ENCODE measurements around the gene TDRD9. TPM values are rescaled to one million over a fixed set of nuclear protein-coding genes. Genes with fewer than 3 reads are reported as not detected.

TDRD9 gene
- total RNA-seq (2012; rRNA removed), result under 0.01 and 0.18 TPM in 2 replicates
- polyA plus RNA-seq (2012; rRNA removed), result 0.07 and 0.09 TPM in 2 replicates
- polyA plus RNA-seq (2012; cell fraction: cytosol; rRNA removed), result 0.02 and 0.51 TPM in 2 replicates
- 0.10 and 0.30 TPM in 2 replicates for polyA plus RNA-seq (2012; cell fraction: nucleus; rRNA removed; ENCODE audit: low replicate concordance)
- percentile 8 among the genes with signal in this experiment for Bru-seq, nascent RNA
- percentile 6 among the genes with signal in this experiment for BruChase-seq, experiment 1, labeled RNA remaining after a 6-hour chase
- percentile 6 among the genes with signal in this experiment for BruChase-seq, experiment 2, labeled RNA remaining after a 2-hour chase
- long read RNA-seq, result 0 reads

- ChIA-PET POLR2A (ENCODE audit: unreplicated experiment) (no interaction called here), CTCF (no interaction called here)
- no peak within 1 kb of the TSS for H3K27ac ChIP-seq (ENCODE audit: insufficient read depth, low read length)
- H4K20me1 ChIP-seq (ENCODE audit: insufficient read depth, low read length), result no peaks in the 10 kb centered on the region
- H2AFZ ChIP-seq (replicated peaks; ENCODE audit: low read length, poor library complexity), result peak within 1 kb of the TSS; percentile 21
- no peak within 1 kb of the TSS for H3K4me3 ChIP-seq (ENCODE audit: insufficient read depth, low read depth, low read length)
- peaks cover 12% of the 10 kb centered on the region for H3K27me3 ChIP-seq (ENCODE audit: control insufficient read depth, insufficient read depth, low read length)
- 62% methylated on average over 65 of the region's 97 CpGs; no CpG with 5 or more reads in 1 of the 2 experiments for WGBS, 2 experiments (ENCODE audit: extremely low coverage in 2 of 2, insufficient read length in 1 of 2)
- ATAC-seq (ENCODE audit: low read depth) (no peak), DNase-seq (no peak)
- H2BK20ac ChIP-seq (ENCODE audit: low read depth, low read length), result no peak within 1 kb of the TSS
- no peak within 1 kb of the TSS for H4K5ac ChIP-seq (ENCODE audit: low read depth, low read length)
- H2BK15ac ChIP-seq (ENCODE audit: low read depth, low read length), result no peak within 1 kb of the TSS
- no peak within 1 kb of the TSS for H3K4ac ChIP-seq (ENCODE audit: low read depth, low read length)
- intact Hi-C loops (cut with micrococcal nuclease), result no loop called here
- H2AK9ac ChIP-seq (replicated peaks; ENCODE audit: low read depth, low read length, poor library complexity), result no peak within 1 kb of the TSS
- H2AK5ac ChIP-seq (ENCODE audit: low read depth, low read length), result no peak within 1 kb of the TSS
- no peak within 1 kb of the TSS for H2BK5ac ChIP-seq (ENCODE audit: low read depth, low read length, poor library complexity, severe bottlenecking)
- no peak within 1 kb of the TSS for H4K8ac ChIP-seq (ENCODE audit: low read depth in 2 of 2, low read length in 2 of 2)
- no peak within 1 kb of the TSS for H3K4me2 ChIP-seq (ENCODE audit: low read depth, low read length)
- H3K9ac ChIP-seq (ENCODE audit: low read depth, low read length), result no peak within 1 kb of the TSS
- H3K23ac ChIP-seq (ENCODE audit: low read depth, low read length), result no peak within 1 kb of the TSS
- no TSS peak for BruUV-seq (replicated peaks)
- H3K9me1 ChIP-seq (ENCODE audit: insufficient read depth, low read length), result no peaks in the 10 kb centered on the region
- no peak within 1 kb of the TSS for H3K18ac ChIP-seq (ENCODE audit: low read depth, low read length)
- in situ Hi-C loops (cut with MboI; ENCODE audit: low sequenced_read_pairs), result no loop called here
- no peak within 1 kb of the TSS for H3K56ac ChIP-seq (ENCODE audit: extremely low read depth, insufficient read depth, low read length)
- dilution Hi-C loops (cut with HindIII; ENCODE audit: low sequenced_read_pairs, unreplicated experiment), result no loop called here
- H2BK120ac ChIP-seq (ENCODE audit: low read depth, low read length), result no peak within 1 kb of the TSS
- H3K79me1 ChIP-seq (ENCODE audit: low read depth in 1 of 2, low read length in 2 of 2), result no peaks in the 10 kb centered on the region
- no peak within 1 kb of the TSS for H3K14ac ChIP-seq (replicated peaks; ENCODE audit: low read depth, low read length)
- no peaks in the 10 kb centered on the region for H3K9me3 ChIP-seq (ENCODE audit: control insufficient read depth, insufficient read depth, low read length)
- no peaks in the 10 kb centered on the region for H3K36me3 ChIP-seq (ENCODE audit: control insufficient read depth, insufficient read depth, low read length)
- no peak within 1 kb of the TSS for H4K91ac ChIP-seq (ENCODE audit: insufficient read depth, low read depth, low read length)
- H3K4me1 ChIP-seq (ENCODE audit: control insufficient read depth, insufficient read depth, low read length), result no peaks in the 10 kb centered on the region
- TF ChIP-seq BHLHE40 (IDR thresholded peaks at IDR 0.05; ENCODE audit: low read depth, low read length) (no peak), NFE2L2 (IDR thresholded peaks at IDR 0.05; ENCODE audit: low read depth, low read length) (no peak), RAD21 (IDR thresholded peaks at IDR 0.05; ENCODE audit: low read length) (no peak), SMC3 (IDR thresholded peaks at IDR 0.05; ENCODE audit: low read depth, low read length) (no peak), CEBPB (IDR thresholded peaks at IDR 0.05; ENCODE audit: low read depth, low read length) (no peak), MXI1 (IDR thresholded peaks at IDR 0.05; ENCODE audit: borderline replicate concordance, low read depth, low read length) (no peak), CTCF (conservative IDR thresholded peaks at IDR 0.05; ENCODE audit: low read depth, low read length) (no peak), CHD1 (IDR thresholded peaks at IDR 0.05; ENCODE audit: low read depth, low read length) (no peak), USF2 (IDR thresholded peaks at IDR 0.05; ENCODE audit: low read depth, low read length) (no peak), RCOR1 (IDR thresholded peaks at IDR 0.05; ENCODE audit: insufficient replicate concordance, low read length) (no peak), MAZ (IDR thresholded peaks at IDR 0.05; ENCODE audit: borderline replicate concordance, low read depth, low read length) (no peak), POLR2A (IDR thresholded peaks at IDR 0.05; ENCODE audit: low read depth, low read length) (no peak), ELK1 (IDR thresholded peaks at IDR 0.05; ENCODE audit: borderline replicate concordance, low read depth, low read length) (no peak)
Observed at GRCh38 chr14:103928011-103928890, at the start of gene TDRD9. TSS of gene TDRD9 (plus strand) at chr14:103928456. CDS start at chr14:103928510, 54 bp downstream.

Data from IMR-90 (cell line).